Hematopoietic multipotent progenitor cell treated with erythropoietin and hydrocortisone succinate and interleukin-3 and kit ligand, for 8 days (in vitro differentiated cells): ENCODE measurements around the gene DNAJC17.

ENCODE experiments used
- DNase-seq: peaks from one replicate; pipeline ENCODE4 v3.0.0-alpha.2; 2015

The DNAJC17 gene

DNA sequence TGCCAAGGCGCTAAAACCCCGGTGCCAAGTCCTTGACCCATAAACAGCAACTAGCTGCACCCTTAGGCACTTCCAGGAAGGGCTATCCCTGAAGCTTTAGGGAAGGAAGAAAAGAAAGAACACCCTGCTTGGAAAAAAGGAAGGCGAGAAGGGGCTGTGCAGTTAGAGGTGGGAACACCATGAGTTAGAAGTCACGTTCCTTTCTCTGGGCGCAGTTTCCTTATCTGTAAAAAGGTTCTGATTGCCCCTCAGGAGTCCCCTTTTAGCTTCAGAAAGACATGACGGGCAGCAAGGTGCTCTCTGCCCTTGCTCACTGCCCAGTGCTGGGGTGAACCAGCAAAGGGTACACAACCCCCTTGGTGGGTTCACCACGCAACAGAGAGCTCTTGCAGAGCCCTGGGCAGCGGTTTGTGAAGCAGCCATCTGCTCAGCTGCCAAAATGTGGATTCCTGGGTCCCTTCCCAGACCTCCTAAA, 42.6 kb downstream of the DNAJC17 start:
- DNase-seq, result peak; percentile 55

GRCh38 chr15:40763801-40764628, 43.3 kb downstream of the DNAJC17 start, which contains the start of gene GCHFR:
Gene GCHFR (plus strand): TSS chr15:40764068. CDS start chr15:40764181, 113 bp downstream.
- DNase-seq, result peak; percentile 69

- peak; percentile 61 for DNase-seq
These were observed 44.1 kb downstream of the DNAJC17 start for GRCh38 chr15:40762919-40763800.

DNA sequence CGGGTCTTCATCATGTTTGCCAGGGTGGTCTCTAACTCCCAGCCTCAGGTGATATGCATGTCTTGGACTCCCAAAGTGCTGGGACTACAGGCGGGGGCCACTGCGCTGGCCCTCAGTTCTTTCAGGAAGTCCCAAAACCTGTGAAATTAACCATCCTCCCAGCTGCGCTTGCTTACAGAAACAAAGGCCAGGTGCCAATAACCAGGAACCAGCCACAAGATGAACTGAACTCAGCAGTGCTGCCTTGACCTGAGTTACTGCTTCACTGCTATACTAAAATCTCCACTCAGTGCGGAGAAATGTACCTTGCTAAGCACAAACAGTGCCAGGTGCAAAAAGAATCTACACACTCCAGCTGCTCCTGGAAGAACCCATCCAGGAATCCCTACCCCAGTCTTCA, 47.3 kb downstream of the DNAJC17 start:
- no peak for DNase-seq

DNA sequence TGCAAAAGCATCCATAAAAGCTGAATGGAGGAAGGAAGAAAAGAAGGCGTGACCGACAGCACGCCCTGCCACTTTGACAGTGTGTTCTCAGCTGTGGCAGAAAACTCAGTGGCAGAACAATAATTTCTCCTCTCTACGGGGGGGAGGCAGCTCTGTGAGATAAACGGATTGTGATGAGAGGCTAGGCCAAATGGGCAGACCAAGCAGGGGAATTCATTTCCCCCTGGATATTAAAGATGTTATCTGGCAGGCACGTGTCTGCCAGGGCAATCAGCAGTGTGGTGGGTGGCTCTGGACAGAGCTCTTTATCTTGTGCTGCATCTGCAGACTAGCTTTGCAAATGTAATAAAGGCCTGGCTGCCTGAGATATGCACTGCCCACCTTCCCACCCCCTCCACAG, 50.3 kb downstream of the DNAJC17 start:
- DNase-seq, result peak; percentile 86

DNA sequence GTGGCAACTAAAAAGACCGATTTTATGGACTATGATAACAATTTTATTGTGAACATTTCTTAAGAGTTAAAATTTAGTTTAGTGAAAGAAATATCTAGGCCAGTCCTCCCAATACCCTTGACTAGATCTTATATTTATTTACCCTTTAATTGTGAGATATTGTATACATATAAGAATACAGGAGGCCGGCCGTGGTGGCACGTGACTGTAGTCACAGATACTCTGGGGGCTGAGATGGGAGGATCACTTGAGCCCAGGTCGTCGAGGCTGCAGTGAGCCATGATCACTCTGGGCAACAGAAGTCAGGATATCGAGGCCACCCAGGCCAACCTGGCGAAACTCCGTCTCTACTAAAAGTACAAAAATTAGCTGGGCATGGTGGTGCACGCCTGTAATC, 51.5 kb downstream of the DNAJC17 start:
- peak; percentile 71 for DNase-seq

- peak; percentile 94 for DNase-seq
These were observed 52.1 kb downstream of the DNAJC17 start, which contains the start of gene RMDN3 for GRCh38 chr15:40754883-40755811. Gene RMDN3 (minus strand): TSS chr15:40755254. CDS start chr15:40754783, 471 bp downstream.

GRCh38 chr15:40754574-40754882, 52.7 kb downstream of the DNAJC17 start:
- peak; percentile 17 for DNase-seq

- DNase-seq, result no peak
These were observed 55.5 kb downstream of the DNAJC17 start for GRCh38 chr15:40751745-40752144.

DNA sequence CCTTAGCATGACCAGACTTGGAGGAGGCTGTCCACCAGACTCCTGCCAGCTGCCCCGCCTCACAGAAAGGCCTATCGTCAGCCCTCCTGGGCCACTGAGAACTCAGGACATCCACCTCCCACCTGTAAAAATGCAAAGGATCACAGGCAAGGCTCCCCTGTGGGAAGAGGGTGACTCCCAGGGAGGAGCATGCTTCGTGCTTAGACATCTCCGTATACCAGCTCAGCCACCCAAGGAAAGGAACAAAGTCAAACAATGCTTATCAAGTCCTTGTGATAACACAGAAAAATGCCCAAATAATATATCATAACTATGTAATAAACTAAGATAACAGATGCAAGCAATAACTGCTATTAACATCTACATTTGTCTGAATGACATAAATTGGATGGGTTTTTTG, 56.4 kb downstream of the DNAJC17 start:
- DNase-seq, result no peak

DNA sequence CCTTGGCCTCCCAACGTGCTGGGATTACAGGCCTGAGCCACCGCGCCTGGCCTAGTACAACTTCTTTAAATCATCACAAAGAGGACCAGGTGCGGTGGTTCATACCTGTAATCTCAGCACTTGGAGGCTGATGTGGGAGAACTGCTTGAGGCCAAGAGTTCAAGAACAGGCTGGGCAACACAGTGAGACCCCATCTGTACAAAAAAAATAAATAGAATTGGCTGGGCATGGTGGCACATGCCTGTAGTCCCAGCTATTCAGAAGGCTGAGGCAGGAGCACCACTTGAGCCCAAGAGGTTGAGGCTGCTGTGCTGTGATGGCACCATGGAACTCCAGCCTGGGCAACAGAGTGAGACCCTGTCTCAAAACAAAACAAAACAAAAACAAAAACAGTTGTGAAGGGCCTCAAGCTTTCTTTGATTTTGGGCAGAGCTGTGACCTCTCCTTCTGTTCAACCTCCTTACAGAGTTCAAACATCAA, 58.1 kb downstream of the DNAJC17 start:
- DNase-seq, result no peak

GRCh38 chr15:40747685-40748631, 59.3 kb downstream of the DNAJC17 start:
- peak; percentile 81 for DNase-seq

DNA sequence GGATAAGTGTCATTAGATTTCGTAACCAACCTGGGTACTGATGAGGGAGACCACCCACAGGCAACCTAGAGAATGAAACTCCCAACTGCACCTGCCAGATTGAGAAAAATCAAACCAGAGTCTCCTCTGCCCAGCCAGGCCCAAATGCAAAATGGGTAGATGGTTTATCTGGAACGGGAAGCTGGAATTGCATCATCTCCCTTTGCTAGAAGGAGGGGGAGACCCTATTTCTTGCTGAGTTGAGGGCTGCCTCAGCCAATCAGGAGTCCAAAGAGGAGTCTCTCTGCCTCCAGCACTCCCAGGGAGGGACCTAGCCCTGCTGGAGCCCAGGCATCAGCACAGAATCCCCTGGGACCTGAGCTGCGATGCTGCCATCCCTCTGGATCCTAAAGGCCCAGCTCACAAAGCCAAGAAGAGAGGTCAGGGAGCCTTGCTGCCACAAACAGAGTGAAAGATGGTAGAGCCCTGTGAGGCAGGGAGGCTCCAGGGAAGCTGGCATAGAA, 60.3 kb downstream of the DNAJC17 start:
- peak; percentile 45 for DNase-seq

- no peak for DNase-seq
These were observed 62.5 kb downstream of the DNAJC17 start for GRCh38 chr15:40744815-40745152.

DNA sequence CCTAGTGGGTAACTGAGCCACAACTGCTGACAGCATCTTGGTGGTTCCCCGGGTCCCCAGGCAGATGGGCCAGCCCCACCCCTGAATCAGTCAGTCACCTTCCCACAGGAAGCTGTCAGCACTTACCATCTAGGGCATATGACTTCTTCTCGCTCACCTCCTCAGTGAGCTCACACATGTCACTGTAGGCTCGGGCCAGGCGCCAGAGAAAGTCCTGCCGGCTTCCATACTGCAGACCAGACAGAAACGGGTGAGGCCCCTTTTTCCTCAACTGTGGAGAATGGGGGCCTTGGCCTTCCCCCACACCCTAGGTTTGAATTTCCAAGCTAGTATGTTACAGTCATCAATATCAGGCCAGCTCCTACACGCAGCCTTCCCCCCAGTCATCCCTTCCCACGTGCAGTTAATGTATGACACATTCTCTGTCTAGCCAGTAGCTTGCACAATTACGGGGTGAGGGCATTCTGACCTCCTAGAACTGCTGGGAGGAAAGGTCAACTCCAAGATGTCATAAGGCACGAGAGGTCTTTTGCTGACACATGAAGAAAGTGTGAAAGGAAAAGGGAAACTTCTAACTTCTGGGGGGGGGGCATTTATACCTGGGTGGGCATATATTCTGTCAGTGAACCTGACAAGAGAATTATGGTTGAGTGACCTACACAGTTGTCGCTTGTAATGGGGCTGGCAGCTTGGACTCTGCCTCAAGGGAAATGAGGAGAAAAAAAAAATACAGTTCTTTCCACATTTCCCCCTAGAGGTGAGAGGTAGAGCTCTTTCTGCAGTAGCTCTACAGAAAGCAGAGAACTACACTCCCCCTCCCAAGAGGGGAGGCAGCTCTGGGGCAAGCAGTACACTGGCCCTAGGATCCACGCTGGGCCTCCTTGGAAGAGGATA, 63.1 kb downstream of the DNAJC17 start:
- peak; percentile 52 for DNase-seq

DNA sequence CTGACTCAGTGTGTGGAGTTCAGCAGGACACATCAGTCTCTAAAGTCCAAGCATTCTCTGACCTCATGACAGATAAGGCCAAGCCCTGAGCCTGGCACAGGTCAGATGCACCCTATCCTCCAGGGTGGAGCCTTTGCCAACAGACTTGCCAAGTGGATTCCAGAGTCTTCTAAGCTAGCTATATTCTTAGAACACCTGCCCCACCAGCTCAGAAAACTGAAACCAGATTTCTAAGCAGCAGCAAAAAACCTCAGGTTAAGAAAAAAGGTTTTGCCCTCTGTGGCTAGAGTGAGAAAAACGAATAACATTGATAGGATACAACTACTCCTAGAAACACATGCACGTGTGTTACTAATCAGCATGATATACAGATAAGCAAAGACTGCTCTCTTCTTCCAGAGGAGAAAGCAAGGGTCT, 63.8 kb downstream of the DNAJC17 start:
- DNase-seq, result peak; percentile 45

DNA sequence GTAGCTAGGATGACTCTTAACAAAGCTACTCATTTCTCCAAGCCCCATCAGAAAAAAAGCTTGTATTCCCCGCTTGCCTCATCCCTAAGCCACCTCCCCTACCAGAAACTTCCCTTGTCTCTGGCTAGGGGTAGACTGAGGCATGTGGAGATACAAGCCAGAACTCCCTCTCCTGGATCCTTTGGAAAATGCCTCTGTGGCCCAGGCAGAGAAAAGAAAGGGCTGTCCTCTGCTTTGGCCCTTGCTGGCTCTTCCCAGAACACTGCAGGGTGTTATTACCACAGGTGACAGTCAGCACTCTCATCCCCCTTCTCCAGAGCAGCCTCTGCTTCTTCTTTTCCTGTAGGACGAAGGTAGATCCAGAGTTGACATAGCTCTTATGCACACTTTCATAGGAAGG, 67.4 kb downstream of the DNAJC17 start:
- DNase-seq, result no peak

GRCh38 chr15:40739047-40739446, 68.2 kb downstream of the DNAJC17 start:
- DNase-seq, result no peak

DNA sequence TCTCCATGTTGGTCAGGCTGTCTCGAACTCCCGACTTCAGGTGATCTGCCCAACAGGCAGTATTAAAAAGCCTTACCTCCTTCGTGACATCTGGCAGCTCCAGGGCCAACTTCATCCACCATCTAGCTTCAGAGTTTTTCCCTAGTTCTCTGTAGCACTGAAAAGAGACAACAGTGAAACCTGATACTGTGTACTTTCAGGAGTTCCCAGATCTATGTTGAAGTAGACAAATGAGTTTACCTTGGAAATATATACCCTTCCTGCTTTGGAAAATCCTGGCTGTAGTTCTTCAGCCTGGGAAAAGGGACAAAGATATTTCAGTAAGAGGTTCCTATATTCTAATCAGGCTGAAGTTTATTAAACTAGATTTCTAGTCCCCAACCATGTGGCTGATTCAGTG, 70.2 kb downstream of the DNAJC17 start:
- DNase-seq, result no peak

- DNase-seq, result no peak
These were observed 70.7 kb downstream of the DNAJC17 start for GRCh38 chr15:40736575-40736974.
